Endothelial cell of umbilical vein (primary cell): ENCODE measurements around the gene SYT14. TPM values are rescaled to one million over a fixed set of nuclear protein-coding genes. Genes with fewer than 3 reads are reported as not detected.

ENCODE experiments used
- BruUV-seq: library from RNA; stranded (reverse); fragments of 400-500 nt; replicated peaks from 2 replicates; lab custom pipeline; 2021; lab: Mats Ljungman, UMichigan
- CTCF ChIA-PET: fragments of 300-600, 350-600 bp; sonication (Branson Sonifier 250); formaldehyde crosslinking; loops from one replicate; lab custom pipeline; 2021; ENCODE audit warnings: antibody characterized with exemption, inconsistent platforms; lab: Charles Lee
- POLR2A ChIA-PET: fragments of 300-600, 350-600 bp; sonication (Branson Sonifier 250); formaldehyde crosslinking; loops from one replicate; lab custom pipeline; 2021; ENCODE audit warnings: antibody characterized with exemption, inconsistent platforms; lab: Charles Lee
- DNase-seq: peaks from one replicate; pipeline ENCODE4 v3.0.0-alpha.2; 2011; ENCODE audit warnings: low read depth, low spot score
- FAIRE-seq: peaks from 2 replicates; lab custom pipeline; 2011; peaks lifted over from hg19 to GRCh38; lab: Jason Lieb, UNC
- H2AFZ ChIP-seq: 2 replicates; pipeline ENCODE4 v1.6.0; 2012; ENCODE audit warnings: low read depth, low read length, control low read depth, inconsistent platforms
- H3K27ac ChIP-seq: 2 replicates; pipeline ENCODE4 v1.5.1; 2011; ENCODE audit warnings: low read depth, mild to moderate bottlenecking, control low read depth, low read length, moderate library complexity; ENCODE audit not compliant: insufficient read depth
- H3K27me3 ChIP-seq, 2 experiments: 2 replicates each; pipeline versions ENCODE4 v1.6.0 to v1.6.1; 2011; ENCODE audit warnings: low read length in 2 of 2, mixed read lengths in 1 of 2; ENCODE audit not compliant: control insufficient read depth in 2 of 2, insufficient read depth in 2 of 2
- H3K36me3 ChIP-seq, 2 experiments: 2 replicates in 1 of 2; 3 replicates in 1 of 2; pipeline ENCODE4 v1.5.1; 2011; ENCODE audit warnings: low read length in 2 of 2, mild to moderate bottlenecking in 1 of 2, moderate library complexity in 1 of 2; ENCODE audit not compliant: control insufficient read depth in 2 of 2, insufficient read depth in 2 of 2; ENCODE audit errors: extremely low read depth in 1 of 2
- H3K4me1 ChIP-seq: 3 replicates; pipeline ENCODE4 v1.5.1; 2011; ENCODE audit warnings: mild to moderate bottlenecking, low read length; ENCODE audit not compliant: control insufficient read depth, insufficient read depth; ENCODE audit errors: extremely low read depth
- H3K4me2 ChIP-seq: 2 replicates; pipeline ENCODE4 v1.6.1; 2011; ENCODE audit warnings: low read length, control low read depth, mixed read lengths; ENCODE audit not compliant: insufficient read depth
- H3K4me3 ChIP-seq, 3 experiments: fragments of 200-600 bp in 1 of 3; sonication (generic), shearing (Covaris generic) in 1 of 3; replicated peaks in 1 of 3; 2 replicates each; pipeline ENCODE4 v1.5.1; 2011 to 2016; ENCODE audit warnings: control low read depth in 3 of 3, low read length in 3 of 3, mild to moderate bottlenecking in 2 of 3, inconsistent platforms in 1 of 3, low read depth in 1 of 3, moderate library complexity in 1 of 3; ENCODE audit not compliant: insufficient read depth in 1 of 3
- H3K79me2 ChIP-seq: 2 replicates; pipeline ENCODE4 v1.6.0; 2012; ENCODE audit warnings: low read length, inconsistent platforms; ENCODE audit not compliant: control insufficient read depth, insufficient read depth
- H3K9ac ChIP-seq: replicated peaks from 2 replicates; pipeline ENCODE3; 2011; ENCODE audit warnings: low read length, control low read depth; ENCODE audit not compliant: insufficient read depth; ENCODE audit errors: extremely low read depth
- H3K9me1 ChIP-seq: replicated peaks from 3 replicates; pipeline ENCODE4 v1.6.0; 2011; ENCODE audit warnings: mild to moderate bottlenecking, low read length; ENCODE audit not compliant: control insufficient read depth, insufficient read depth; ENCODE audit errors: extremely low read depth
- H3K9me3 ChIP-seq: replicated peaks from 2 replicates; pipeline ENCODE4 v1.5.1; 2012; ENCODE audit warnings: low read length, inconsistent platforms; ENCODE audit not compliant: control insufficient read depth, insufficient read depth
- H4K20me1 ChIP-seq: replicated peaks from 2 replicates; pipeline ENCODE3; 2011; ENCODE audit warnings: mild to moderate bottlenecking, low read length; ENCODE audit not compliant: control insufficient read depth, insufficient read depth; ENCODE audit errors: extremely low read depth
- CTCF ChIP-seq, 2 donors: IDR thresholded peaks; 1 replicate in 1 of 2; 2 replicates in 1 of 2; pipeline ENCODE4 v1.5.1; 2011; ENCODE audit warnings: low read length in 2 of 2, mild to moderate bottlenecking in 2 of 2, moderate library complexity in 2 of 2, control low read depth in 1 of 2, inconsistent platforms in 1 of 2, low read depth in 1 of 2; ENCODE audit not compliant: insufficient read depth in 1 of 2; ENCODE audit errors: extremely low read depth in 1 of 2
- EZH2 ChIP-seq: IDR thresholded peaks from 2 replicates; pipeline ENCODE4 v1.6.1; 2012; ENCODE audit warnings: borderline replicate concordance, low read depth, mild to moderate bottlenecking, moderate library complexity, low read length, inconsistent platforms; ENCODE audit not compliant: severe bottlenecking
- FOS ChIP-seq: IDR thresholded peaks from 2 replicates; pipeline ENCODE4 v1.6.1; 2011; ENCODE audit warnings: mild to moderate bottlenecking, low read length, moderate library complexity, borderline replicate concordance; ENCODE audit not compliant: insufficient read depth
- GATA2 ChIP-seq: IDR thresholded peaks from 2 replicates; pipeline ENCODE4 v1.7.0; 2011; ENCODE audit warnings: low read depth, mild to moderate bottlenecking, moderate library complexity, mixed read lengths, low read length; ENCODE audit not compliant: insufficient read length, insufficient read depth
- JUN ChIP-seq: IDR thresholded peaks from 2 replicates; pipeline ENCODE4 v1.6.1; 2011; ENCODE audit warnings: borderline replicate concordance, low read depth; ENCODE audit not compliant: insufficient read length, insufficient read depth
- MAX ChIP-seq: IDR thresholded peaks from 2 replicates; pipeline ENCODE4 v1.6.1; 2011; ENCODE audit not compliant: insufficient read depth, insufficient read length
- MYC ChIP-seq: IDR thresholded peaks from one replicate; pipeline ENCODE4 v1.6.1; 2011; ENCODE audit warnings: mild to moderate bottlenecking, low read depth, low read length
- POLR2A ChIP-seq: IDR thresholded peaks from 2 replicates; pipeline ENCODE4 v1.6.1; 2012; ENCODE audit warnings: low read depth, mild to moderate bottlenecking, control low read depth, low read length
- POLR2AphosphoS5 ChIP-seq: IDR thresholded peaks from 2 replicates; pipeline ENCODE4 v1.6.1; 2012; ENCODE audit warnings: low read depth, mild to moderate bottlenecking, control low read depth, low read length, moderate library complexity; ENCODE audit not compliant: insufficient read depth
- dilution Hi-C: fragments of 300-500 bp; cut with MboI; formaldehyde crosslinking; loops from one replicate; pipeline ENCODE4 v1.15.0; 2019; ENCODE audit warnings: low sequenced_read_pairs; ENCODE audit not compliant: extremely low pct_ligation_motif_present
- intact Hi-C: fragments of 100-400 bp; cut with micrococcal nuclease; formaldehyde crosslinking; loops from one replicate; pipeline ENCODE4 v1.10.0; 2022
- polyA plus RNA-seq, 4 experiments: library from polyadenylated mRNA; depleted of rRNA in 3 of 4; stranded (reverse) in 3 of 4; unstranded in 1 of 4; fragments of >200 nt; gene quantifications; 2 replicates each; pipeline versions ENCODE4 v1.2.1 to v1.2.3, GENCODE V29; 2011 to 2012; ENCODE audit warnings: missing spikeins in 1 of 4
- total RNA-seq: library from RNA; stranded (reverse); gene quantifications from 2 replicates; pipeline ENCODE4 v1.2.3, GENCODE V29; 2021

SYT14 gene
- total and polyA plus RNA-seq, 2 donors (not counting 3 experiments of a cell fraction or from before 2014, with no cell fraction given): 0.08 to 0.18 TPM

- ChIA-PET POLR2A (no interaction called here), CTCF (no interaction called here)
- no peak overlapping the region for H3K9ac ChIP-seq
- no peak overlapping the region for H3K4me3 ChIP-seq
- H3K9me3 ChIP-seq: no peaks in the 10 kb centered on the region
- BruUV-seq: no TSS peak
- no peaks in the 10 kb centered on the region for H4K20me1 ChIP-seq
- intact Hi-C loops (no loop called here), dilution Hi-C loops (no loop called here)
- FAIRE-seq: peak; percentile 76
- H3K27me3 ChIP-seq: peaks cover 3 to 19% of the 10 kb centered on the region in 2 experiments
- H3K27ac ChIP-seq: no peak overlapping the region
- peak overlapping the region; percentile 30 for H3K4me2 ChIP-seq
- H3K9me1 ChIP-seq: no peaks in the 10 kb centered on the region
- TF ChIP-seq MAX (no peak), POLR2A (no peak), EZH2 (no peak), JUN (peak; percentile 38), POLR2AphosphoS5 (no peak), CTCF (IDR thresholded peaks at IDR 0.05; ENCODE audit: extremely low read depth in 1 of 2, insufficient read depth in 1 of 2, low read depth in 1 of 2, low read length in 2 of 2) (no peak), FOS (peak; percentile 70), MYC (no peak), GATA2 (peak; percentile 94)
- no peaks in the 10 kb centered on the region for H3K36me3 ChIP-seq
- peak; percentile 41 for DNase-seq
- no peak overlapping the region for H2AFZ ChIP-seq
- H3K79me2 ChIP-seq: no peaks in the 10 kb centered on the region
- H3K4me1 ChIP-seq: peaks cover 7% of the 10 kb centered on the region
Observed at GRCh38 chr1:210001751-210002150, 63.7 kb downstream of the SYT14 start.
